IMR-90 (cell line): ENCODE measurements around the gene MAEA. TPM values are rescaled to one million over a fixed set of nuclear protein-coding genes. Genes with fewer than 3 reads are reported as not detected.
A peak's percentile ranks its signal among the peaks of the same experiment; 100 is the strongest.

Experiments used
- ATAC-seq: fragments of 200-7000 bp; cut with Tn5 transposase; 2 replicates; pipeline ENCODE4 v1.9.1; 2020; ENCODE audit warnings: low read depth, mild to moderate bottlenecking, moderate library complexity
- BruUV-seq: library from RNA; stranded (reverse); fragments of 400-500 nt; replicated peaks from 2 replicates; lab custom pipeline; 2021; lab: Mats Ljungman, UMichigan
- CTCF ChIA-PET: fragments of 300-600 bp; formaldehyde crosslinking; extraction: SDS; loops from one replicate; lab custom pipeline; 2021; ENCODE audit warnings: antibody characterized with exemption; lab: Yijun Ruan, JAX
- POLR2A ChIA-PET: fragments of 300-600 bp; sonication (Branson Sonifier 250); formaldehyde crosslinking; loops from one replicate; lab custom pipeline; 2022; ENCODE audit warnings: antibody characterized with exemption; ENCODE audit not compliant: unreplicated experiment; lab: Charles Lee
- DNase-seq: peaks from one replicate; pipeline ENCODE4 v3.0.0; 2013
- H2AFZ ChIP-seq: replicated peaks from 2 replicates; pipeline ENCODE3; 2013; ENCODE audit warnings: low read length, mild to moderate bottlenecking; ENCODE audit not compliant: poor library complexity
- H2AK5ac ChIP-seq: 2 replicates; pipeline ENCODE4 v1.6.1; 2013; ENCODE audit warnings: low read depth, low read length, inconsistent platforms
- H2AK9ac ChIP-seq: replicated peaks from 2 replicates; pipeline ENCODE3; 2013; ENCODE audit warnings: mild to moderate bottlenecking, low read depth, low read length, moderate library complexity; ENCODE audit not compliant: poor library complexity
- H2BK120ac ChIP-seq: 2 replicates; pipeline ENCODE4 v1.6.1; 2013; ENCODE audit warnings: low read depth, low read length, inconsistent platforms
- H2BK15ac ChIP-seq: 3 replicates; pipeline ENCODE4 v1.6.1; 2013; ENCODE audit warnings: low read depth, low read length, inconsistent platforms
- H2BK20ac ChIP-seq: 2 replicates; pipeline ENCODE4 v1.6.1; 2013; ENCODE audit warnings: low read depth, mild to moderate bottlenecking, inconsistent platforms, low read length, moderate library complexity
- H2BK5ac ChIP-seq: 2 replicates; pipeline ENCODE4 v1.6.1; 2013; ENCODE audit warnings: mild to moderate bottlenecking, low read depth, low read length, inconsistent platforms; ENCODE audit not compliant: poor library complexity, severe bottlenecking
- H3K14ac ChIP-seq: replicated peaks from 2 replicates; pipeline ENCODE4 v1.6.1; 2013; ENCODE audit warnings: low read depth, low read length, inconsistent platforms
- H3K18ac ChIP-seq: 2 replicates; pipeline ENCODE4 v1.6.1; 2013; ENCODE audit warnings: low read depth, low read length, control low read depth
- H3K23ac ChIP-seq: 2 replicates; pipeline ENCODE4 v1.6.1; 2013; ENCODE audit warnings: low read depth, low read length, inconsistent platforms
- H3K27ac ChIP-seq: 2 replicates; pipeline ENCODE4 v1.5.1; 2013; ENCODE audit warnings: mild to moderate bottlenecking, control low read depth, low read length; ENCODE audit not compliant: insufficient read depth
- H3K27me3 ChIP-seq: 2 replicates; pipeline ENCODE4 v1.6.1; 2013; ENCODE audit warnings: low read length; ENCODE audit not compliant: control insufficient read depth, insufficient read depth
- H3K36me3 ChIP-seq: 2 replicates; pipeline ENCODE4 v1.6.1; 2013; ENCODE audit warnings: low read length, mixed read lengths; ENCODE audit not compliant: control insufficient read depth, insufficient read depth
- H3K4ac ChIP-seq: 2 replicates; pipeline ENCODE4 v1.6.1; 2013; ENCODE audit warnings: low read depth, low read length, inconsistent platforms
- H3K4me1 ChIP-seq: 2 replicates; pipeline ENCODE4 v1.6.1; 2013; ENCODE audit warnings: low read length, mixed read lengths; ENCODE audit not compliant: control insufficient read depth, insufficient read depth
- H3K4me2 ChIP-seq: 2 replicates; pipeline ENCODE4 v1.6.1; 2013; ENCODE audit warnings: low read depth, mild to moderate bottlenecking, control low read depth, low read length, moderate library complexity
- H3K4me3 ChIP-seq: 2 replicates; pipeline ENCODE4 v1.5.1; 2013; ENCODE audit warnings: low read depth, mild to moderate bottlenecking, control low read depth, low read length, moderate library complexity; ENCODE audit not compliant: insufficient read depth
- H3K56ac ChIP-seq: 2 replicates; pipeline ENCODE4 v1.6.1; 2013; ENCODE audit warnings: low read length, inconsistent platforms; ENCODE audit not compliant: insufficient read depth; ENCODE audit errors: extremely low read depth
- H3K79me1 ChIP-seq, 2 experiments: 2 replicates each; pipeline ENCODE4 v1.6.1; 2013; ENCODE audit warnings: low read length in 2 of 2, inconsistent platforms in 1 of 2, low read depth in 1 of 2
- H3K9ac ChIP-seq: 2 replicates; pipeline ENCODE4 v1.6.1; 2013; ENCODE audit warnings: low read depth, low read length, control low read depth
- H3K9me1 ChIP-seq: 2 replicates; pipeline ENCODE4 v1.6.1; 2013; ENCODE audit warnings: low read length, inconsistent platforms; ENCODE audit not compliant: insufficient read depth
- H3K9me3 ChIP-seq: 2 replicates; pipeline ENCODE4 v1.6.1; 2013; ENCODE audit warnings: low read length; ENCODE audit not compliant: control insufficient read depth, insufficient read depth
- H4K20me1 ChIP-seq: 2 replicates; pipeline ENCODE4 v1.6.1; 2013; ENCODE audit warnings: low read length, inconsistent platforms; ENCODE audit not compliant: insufficient read depth
- H4K5ac ChIP-seq: 2 replicates; pipeline ENCODE4 v1.6.1; 2013; ENCODE audit warnings: mild to moderate bottlenecking, low read depth, low read length, control low read depth
- H4K8ac ChIP-seq, 2 experiments: 2 replicates each; pipeline ENCODE4 v1.6.1; 2013; ENCODE audit warnings: low read depth in 2 of 2, low read length in 2 of 2, control low read depth in 1 of 2, inconsistent platforms in 1 of 2
- H4K91ac ChIP-seq: 2 replicates; pipeline ENCODE4 v1.6.1; 2013; ENCODE audit warnings: low read depth, low read length, inconsistent platforms; ENCODE audit not compliant: insufficient read depth
- BHLHE40 ChIP-seq: fragments of 150-350 bp; IDR thresholded peaks from 2 replicates; pipeline ENCODE4 v1.6.1; 2016; ENCODE audit warnings: mild to moderate bottlenecking, low read depth, low read length
- CEBPB ChIP-seq: IDR thresholded peaks from 2 replicates; pipeline ENCODE4 v1.6.1; 2012; ENCODE audit warnings: low read depth, low read length, improper control_type of control experiment
- CHD1 ChIP-seq: IDR thresholded peaks from 2 replicates; pipeline ENCODE4 v1.6.1; 2012; ENCODE audit warnings: low read depth, low read length, improper control_type of control experiment
- CTCF ChIP-seq: conservative IDR thresholded peaks from 2 replicates; pipeline ENCODE4 v1.5.1; 2012; ENCODE audit warnings: mild to moderate bottlenecking, low read depth, low read length, improper control_type of control experiment
- FOS ChIP-seq: fragments of 150-350 bp; IDR thresholded peaks from 2 replicates; pipeline ENCODE4 v1.6.1; 2016; ENCODE audit warnings: low read depth, low read length
- MAFK ChIP-seq: IDR thresholded peaks from 2 replicates; pipeline ENCODE4 v1.6.1; 2012; ENCODE audit warnings: low read depth, low read length, improper control_type of control experiment
- MAZ ChIP-seq: IDR thresholded peaks from 2 replicates; pipeline ENCODE4 v1.6.1; 2012; ENCODE audit warnings: low read depth, mild to moderate bottlenecking, low read length, improper control_type of control experiment, moderate library complexity, borderline replicate concordance
- MXI1 ChIP-seq: IDR thresholded peaks from 2 replicates; pipeline ENCODE4 v1.6.1; 2012; ENCODE audit warnings: low read depth, mild to moderate bottlenecking, low read length, moderate library complexity, borderline replicate concordance
- NFE2L2 ChIP-seq: fragments of 150-350 bp; IDR thresholded peaks from 2 replicates; pipeline ENCODE4 v1.6.1; 2016; ENCODE audit warnings: low read depth, mild to moderate bottlenecking, low read length
- POLR2A ChIP-seq: IDR thresholded peaks from 2 replicates; pipeline ENCODE4 v1.6.1; 2012; ENCODE audit warnings: mild to moderate bottlenecking, low read depth, low read length
- RAD21 ChIP-seq: IDR thresholded peaks from 2 replicates; pipeline ENCODE4 v1.6.1; 2012; ENCODE audit warnings: low read length, improper control_type of control experiment
- RCOR1 ChIP-seq: IDR thresholded peaks from 2 replicates; pipeline ENCODE4 v1.6.1; 2012; ENCODE audit warnings: mild to moderate bottlenecking, low read length, improper control_type of control experiment; ENCODE audit not compliant: insufficient replicate concordance
- RFX5 ChIP-seq: IDR thresholded peaks from 2 replicates; pipeline ENCODE4 v1.8.0; 2012; ENCODE audit warnings: low read depth, mild to moderate bottlenecking, low read length, moderate library complexity
- SMC3 ChIP-seq: fragments of 150-350 bp; IDR thresholded peaks from 2 replicates; pipeline ENCODE4 v1.6.1; 2016; ENCODE audit warnings: low read depth, mild to moderate bottlenecking, antibody characterized with exemption, low read length, moderate library complexity
- USF2 ChIP-seq: fragments of 150-350 bp; IDR thresholded peaks from 2 replicates; pipeline ENCODE4 v1.6.1; 2017; ENCODE audit warnings: mild to moderate bottlenecking, antibody characterized with exemption, low read length, low read depth
- WGBS, 2 experiments: methylation state at CpG; one replicate each; pipeline versions ENCODE4 v1.1.5 to v1.1.7; 2013; ENCODE audit warnings: missing lambda C conversion rate in 2 of 2; ENCODE audit not compliant: insufficient read length in 1 of 2; ENCODE audit errors: extremely low coverage in 2 of 2; 5-methylcytosine and 5-hydroxymethylcytosine counted together
- dilution Hi-C: fragments of 300-500 bp; cut with HindIII; formaldehyde crosslinking; loops from one replicate; pipeline ENCODE4 v1.14.3; 2018; ENCODE audit warnings: low sequenced_read_pairs; ENCODE audit not compliant: unreplicated experiment
- in situ Hi-C: fragments of 300-500 bp; cut with MboI; formaldehyde crosslinking; loops from 3 replicates; pipeline ENCODE4 v1.14.3; 2019; ENCODE audit warnings: low sequenced_read_pairs, inconsistent platforms, mixed read lengths
- intact Hi-C: fragments of 100-400 bp; cut with micrococcal nuclease; formaldehyde crosslinking; loops from 2 replicates; pipeline ENCODE4 v1.10.0; 2022
- polyA plus RNA-seq, 3 experiments: library from polyadenylated mRNA; depleted of rRNA; stranded (reverse); fragments of >200 nt; gene quantifications; 2 replicates each; pipeline ENCODE4 v1.2.3, GENCODE V29; 2012; ENCODE audit warnings: low replicate concordance in 1 of 3
- total RNA-seq: library from RNA; depleted of rRNA; stranded (reverse); fragments of >200 nt; gene quantifications from 2 replicates; pipeline ENCODE4 v1.2.3, GENCODE V29; 2012

The MAEA gene
- total and polyA plus RNA-seq, 2 of the 4 experiments (the other 2 are of a cell fraction), result 61.5 to 108 TPM

- CTCF ChIA-PET, result no interaction called here
- 75% methylated on average over 8 of the region's 25 CpGs; no CpG with 5 or more reads in 1 of the 2 experiments for WGBS, 2 experiments
Observed at GRCh38 chr4:1365271-1366178, 75.8 kb downstream of the MAEA start.

More at GRCh38 chr4:1365271-1366178, 75.8 kb downstream of the MAEA start:
- H3K4me3 ChIP-seq, result no peak overlapping the region
- no peak overlapping the region for H4K8ac ChIP-seq
- BruUV-seq, result no TSS peak
- peaks cover 11% of the 10 kb centered on the region for H3K36me3 ChIP-seq
- H2BK20ac ChIP-seq, result no peak overlapping the region
- intact Hi-C loops, result loop anchor here (10.0 kb wide), 1 partner anchor 359 kb away; the partner anchor contains the start of genes TACC3 and TMEM129
- no peak overlapping the region for H4K5ac ChIP-seq
- no peak overlapping the region for H2AK5ac ChIP-seq
- H3K4me1 ChIP-seq, result 0 out of 2 replicates have a peak, but pooled peaks cover 2% of the 10 kb centered on the region
- DNase-seq (no peak), ATAC-seq (no peak)
- no peak overlapping the region for H2BK120ac ChIP-seq
- TF ChIP-seq POLR2A (no peak), CTCF (no peak), RAD21 (no peak), CHD1 (no peak), NFE2L2 (no peak), SMC3 (no peak), BHLHE40 (no peak), CEBPB (no peak), MXI1 (no peak), FOS (no peak), USF2 (no peak), MAZ (no peak), RCOR1 (no peak), MAFK (no peak), RFX5 (no peak)
- no peak overlapping the region for H3K14ac ChIP-seq
- H3K4me2 ChIP-seq, result no peak overlapping the region
- no peak overlapping the region for H3K23ac ChIP-seq
- POLR2A ChIA-PET, result no interaction called here
- peak overlapping the region; percentile 30 for H2AFZ ChIP-seq
- no peak overlapping the region for H3K18ac ChIP-seq
- no peaks in the 10 kb centered on the region; the same call in 1 of the 2 replicates for H3K9me1 ChIP-seq
- dilution Hi-C loops, result no loop called here
- H4K20me1 ChIP-seq, result no peaks in the 10 kb centered on the region
- no peak overlapping the region for H2AK9ac ChIP-seq
- no peak overlapping the region for H2BK15ac ChIP-seq
- H2BK5ac ChIP-seq, result no peak overlapping the region
- H4K91ac ChIP-seq, result no peak overlapping the region
- no peak overlapping the region for H3K56ac ChIP-seq
- in situ Hi-C loops, result no loop called here
- no peak overlapping the region for H3K9ac ChIP-seq
- no peak overlapping the region for H3K4ac ChIP-seq
- no peaks in the 10 kb centered on the region; a peak in 1 of 4 replicates for H3K79me1 ChIP-seq
- no peak overlapping the region for H3K27ac ChIP-seq
- H3K9me3 ChIP-seq, result no peaks in the 10 kb centered on the region
- H3K27me3 ChIP-seq, result no peaks in the 10 kb centered on the region
